ENCODE measurements around the gene MSI2. TPM values are rescaled to one million over a fixed set of nuclear protein-coding genes. Genes with fewer than 3 reads are reported as not detected.

MSI2 gene
- total RNA-seq, 2 donors from 2014 or later: 53.1 to 74.0 TPM

DNA sequence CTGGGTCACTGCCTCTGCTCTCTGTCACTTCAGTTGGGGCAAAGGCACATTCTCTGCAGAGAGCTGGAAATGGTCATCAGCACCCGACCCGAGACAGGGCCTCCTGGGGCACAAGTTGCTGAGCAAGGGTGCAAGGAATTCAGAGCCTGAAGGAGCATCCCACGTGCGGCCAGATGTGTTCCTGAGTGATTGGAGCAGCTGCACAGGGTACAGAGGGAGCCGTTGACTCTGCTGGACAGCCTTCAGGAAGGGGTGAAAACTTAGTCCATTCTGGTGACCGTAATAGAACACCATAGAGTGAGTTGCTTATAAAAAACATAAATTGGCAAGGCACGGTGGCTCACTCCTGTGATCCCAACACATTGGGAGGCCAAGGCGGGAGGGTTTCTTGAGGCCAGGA lies 382.0 kb downstream of the MSI2 start:
- Histone ChIP-seq H3K27me3 (replicated peaks; ENCODE audit: insufficient read depth) (no peaks in the 10 kb centered on the region), H3K4me3 (no peak overlapping the region), H3K4me1 (replicated peaks) (no peaks in the 10 kb centered on the region), H3K27ac (no peak overlapping the region), H3K36me3 (no peaks in the 10 kb centered on the region), H3K9me3 (no peaks in the 10 kb centered on the region)
- DNase-seq (ENCODE audit: low spot score): no peak
- intact Hi-C loops (cut with DNase I): no loop called here
- WGBS: 93% methylated on average over 8 of the region's 8 CpGs
- TF ChIP-seq CTCF (IDR thresholded peaks at IDR 0.05) (no peak), POLR2AphosphoS5 (IDR thresholded peaks at IDR 0.05) (no peak), POLR2A (IDR thresholded peaks at IDR 0.05) (no peak)

- intact Hi-C loops (cut with DNase I): no loop called here
- Histone ChIP-seq H3K9me3 (no peaks in the 10 kb centered on the region), H3K36me3 (no peaks in the 10 kb centered on the region), H3K4me1 (replicated peaks) (no peaks in the 10 kb centered on the region), H3K27ac (no peak overlapping the region), H3K4me3 (no peak overlapping the region), H3K27me3 (replicated peaks; ENCODE audit: insufficient read depth) (no peaks in the 10 kb centered on the region)
- 80% methylated on average over 5 of the region's 5 CpGs for WGBS
- no peak for DNase-seq (ENCODE audit: low spot score)
- no peak for TF ChIP-seq POLR2AphosphoS5 (IDR thresholded peaks at IDR 0.05)
- TF ChIP-seq CTCF (IDR thresholded peaks at IDR 0.05): no peak
- no peak for TF ChIP-seq POLR2A (IDR thresholded peaks at IDR 0.05)
Observed at GRCh38 chr17:57639381-57639780, 383.1 kb downstream of the MSI2 start.

GRCh38 chr17:57640079-57640478 lies 383.8 kb downstream of the MSI2 start:
- DNase-seq (ENCODE audit: low spot score): no peak
- Histone ChIP-seq H3K4me1 (replicated peaks) (no peaks in the 10 kb centered on the region), H3K36me3 (no peaks in the 10 kb centered on the region), H3K4me3 (no peak overlapping the region), H3K27ac (no peak overlapping the region), H3K27me3 (replicated peaks; ENCODE audit: insufficient read depth) (no peaks in the 10 kb centered on the region), H3K9me3 (no peaks in the 10 kb centered on the region)
- intact Hi-C loops (cut with DNase I): no loop called here
- 87% methylated on average over 7 of the region's 7 CpGs for WGBS
- TF ChIP-seq POLR2A (IDR thresholded peaks at IDR 0.05): no peak
- no peak for TF ChIP-seq CTCF (IDR thresholded peaks at IDR 0.05)
- TF ChIP-seq POLR2AphosphoS5 (IDR thresholded peaks at IDR 0.05): no peak

DNA sequence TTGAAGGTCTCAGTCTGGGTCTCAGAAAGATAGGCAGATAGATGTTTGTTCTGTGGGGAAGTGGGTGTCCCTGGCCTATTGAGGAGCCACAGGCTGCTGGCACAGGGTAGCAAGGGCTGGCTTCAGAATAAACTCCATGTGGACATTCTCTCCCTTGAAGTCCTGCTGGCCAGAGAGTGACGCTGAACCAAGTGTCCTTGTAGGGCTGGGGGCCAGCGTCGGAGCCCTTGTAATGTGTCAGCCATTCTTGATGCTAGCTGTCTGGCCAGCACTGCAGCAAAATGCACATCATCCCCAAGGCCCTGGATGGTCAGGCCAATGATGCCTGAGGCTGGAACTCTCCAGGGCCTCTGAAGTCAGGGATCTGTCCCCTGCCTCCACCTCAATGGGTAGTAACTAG lies 385.4 kb downstream of the MSI2 start:
- no peaks in the 10 kb centered on the region for H3K27me3 ChIP-seq (replicated peaks; ENCODE audit: insufficient read depth)
- H3K9me3 ChIP-seq: no peaks in the 10 kb centered on the region
- H3K36me3 ChIP-seq: no peaks in the 10 kb centered on the region
- 89% methylated on average over 3 of the region's 3 CpGs for WGBS
- no peak for TF ChIP-seq POLR2A (IDR thresholded peaks at IDR 0.05)
- no peak for TF ChIP-seq POLR2AphosphoS5 (IDR thresholded peaks at IDR 0.05)
- no peak for TF ChIP-seq CTCF (IDR thresholded peaks at IDR 0.05)
- DNase-seq (ENCODE audit: low spot score): no peak
- intact Hi-C loops (cut with DNase I): no loop called here
- no peak overlapping the region for H3K4me3 ChIP-seq
- no peaks in the 10 kb centered on the region for H3K4me1 ChIP-seq (replicated peaks)
- H3K27ac ChIP-seq: no peak overlapping the region

- no peak for DNase-seq (ENCODE audit: low spot score)
- H3K36me3 ChIP-seq: no peaks in the 10 kb centered on the region
- H3K9me3 ChIP-seq: no peaks in the 10 kb centered on the region
- intact Hi-C loops (cut with DNase I): no loop called here
- TF ChIP-seq CTCF (IDR thresholded peaks at IDR 0.05) (no peak), POLR2A (IDR thresholded peaks at IDR 0.05) (no peak), POLR2AphosphoS5 (IDR thresholded peaks at IDR 0.05) (no peak)
- no peak overlapping the region for H3K4me3 ChIP-seq
- H3K27ac ChIP-seq: no peak overlapping the region
- WGBS: 88% methylated on average over 8 of the region's 8 CpGs
- H3K27me3 ChIP-seq (replicated peaks; ENCODE audit: insufficient read depth): no peaks in the 10 kb centered on the region
- H3K4me1 ChIP-seq (replicated peaks): no peaks in the 10 kb centered on the region
Observed at GRCh38 chr17:57643062-57643461, 386.7 kb downstream of the MSI2 start.
